GM19467 (cell line): ENCODE data around the gene OXGR1.
"Not testable (repeated sequence)": the region's sequence is repeated elsewhere in the genome, so short reads cannot be mapped to it uniquely, and the experiment has no call there.

Experiments used
- ATAC-seq: cut with Tn5 transposase; IDR thresholded peaks from one replicate; pipeline ENCODE4 v1.9.1; 2021; ENCODE audit warnings: mild to moderate bottlenecking, moderate library complexity; ENCODE audit not compliant: unreplicated experiment

OXGR1 gene

GRCh38 chr13:97005625-97006262 is 11.5 kb upstream of the OXGR1 start:
- ATAC-seq, result no peak

- no peak for ATAC-seq
Observed at GRCh38 chr13:97004886-97005285, 10.6 kb upstream of the OXGR1 start.

GRCh38 chr13:97004096-97004876 is 10.0 kb upstream of the OXGR1 start:
- ATAC-seq, result no peak

DNA sequence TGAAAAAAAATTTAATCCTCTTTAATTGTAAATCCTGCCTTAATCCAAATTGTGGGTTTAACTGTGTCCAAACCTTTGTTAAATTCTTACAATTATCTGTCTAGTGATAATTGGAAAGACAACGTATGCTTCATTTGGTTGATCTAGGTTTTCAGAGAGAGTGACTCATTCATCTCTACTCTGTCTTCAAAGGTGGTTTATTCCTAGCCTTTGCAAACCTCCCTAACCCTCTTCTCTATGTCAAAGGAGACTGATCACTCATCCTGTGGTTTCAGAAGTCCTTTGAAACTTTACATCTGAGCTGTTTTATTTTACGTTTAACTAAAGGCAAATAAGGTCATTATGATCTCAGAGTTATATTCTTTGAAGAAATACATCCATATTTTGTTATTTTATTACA is 8.8 kb upstream of the OXGR1 start:
- ATAC-seq, result no peak

- ATAC-seq, result no peak
Observed at GRCh38 chr13:97002581-97002980, 8.3 kb upstream of the OXGR1 start.

GRCh38 chr13:97001636-97002035 is 7.4 kb upstream of the OXGR1 start:
- no peak for ATAC-seq

GRCh38 chr13:97000295-97000925 is 6.1 kb upstream of the OXGR1 start:
- ATAC-seq, result no peak

GRCh38 chr13:96999091-96999490 is 4.8 kb upstream of the OXGR1 start:
- no peak for ATAC-seq

DNA sequence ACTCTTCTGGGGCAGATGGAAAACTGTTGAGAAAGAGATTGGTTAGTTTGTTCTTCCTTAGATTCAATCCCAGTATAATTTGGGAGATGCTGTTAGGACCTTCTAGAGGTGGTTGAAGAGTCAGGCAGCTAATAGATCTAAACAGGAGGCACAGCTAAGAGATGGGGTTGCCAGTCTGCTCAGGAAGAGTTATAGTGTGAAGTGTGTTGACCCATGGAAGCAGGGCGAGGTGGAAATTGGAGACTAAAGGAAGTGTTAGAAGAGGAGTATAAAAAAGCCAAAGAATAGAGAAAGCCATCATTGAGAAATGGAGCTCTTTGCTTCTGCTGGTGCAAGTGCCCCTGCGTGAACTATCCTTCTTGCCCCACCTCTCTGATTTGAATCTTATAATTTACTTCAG is 3.8 kb upstream of the OXGR1 start:
- ATAC-seq, result no peak

- ATAC-seq, result no peak
Observed at GRCh38 chr13:96996886-96997285, 2.6 kb upstream of the OXGR1 start.

- no peak for ATAC-seq
Observed at GRCh38 chr13:96996107-96996506, 1.8 kb upstream of the OXGR1 start.

GRCh38 chr13:96994858-96995243 is 575 bp upstream of the OXGR1 start:
- ATAC-seq, result no peak

GRCh38 chr13:96993634-96994016 is 651 bp downstream of the OXGR1 start:
- no peak for ATAC-seq

- ATAC-seq, result no peak
Observed at GRCh38 chr13:96992633-96993032, 1.6 kb downstream of the OXGR1 start.

- ATAC-seq, result no peak
Observed at GRCh38 chr13:96991072-96991471, 3.2 kb downstream of the OXGR1 start.

DNA sequence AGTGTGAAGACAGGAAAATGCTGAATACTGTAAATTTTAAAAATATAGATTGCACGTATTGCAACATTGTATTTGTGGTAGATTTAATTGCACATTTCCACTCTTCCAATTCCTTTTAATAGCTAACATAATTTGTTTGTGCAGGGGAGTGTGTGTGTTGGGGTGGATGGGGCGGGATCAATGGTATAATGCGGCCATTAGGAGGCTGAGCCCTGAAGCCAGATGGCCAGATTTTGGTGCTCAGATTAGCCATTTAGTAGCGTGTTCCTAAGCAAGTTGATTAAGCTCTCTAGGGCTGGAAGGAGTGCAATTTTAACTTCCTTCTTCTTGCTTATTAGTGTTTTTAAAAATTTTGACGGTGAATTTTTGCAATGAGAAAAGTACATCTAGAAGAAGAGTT is 5.8 kb downstream of the OXGR1 start:
- ATAC-seq, result no peak

DNA sequence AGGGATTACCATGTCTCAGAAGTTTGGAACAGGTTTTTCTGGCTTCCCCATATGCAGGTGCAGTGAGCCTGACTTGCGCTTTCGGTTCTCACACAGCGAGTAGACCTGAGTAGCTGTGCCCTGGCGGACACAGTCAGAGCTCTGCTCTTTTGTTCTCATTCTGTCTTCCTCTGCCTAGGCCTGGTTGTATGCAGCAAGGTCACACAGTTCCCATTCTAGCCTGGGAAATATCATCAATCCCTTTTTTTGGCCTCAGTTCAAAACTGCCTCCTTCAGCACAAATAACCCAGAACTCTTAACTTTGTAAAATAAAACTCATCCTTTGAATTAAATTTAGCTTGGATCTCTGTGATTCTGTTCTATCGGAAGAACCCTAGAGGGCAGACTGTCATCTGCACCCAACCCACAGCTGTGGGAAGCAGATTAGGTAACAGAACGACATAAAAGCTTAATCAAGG is 10.2 kb downstream of the OXGR1 start:
- ATAC-seq, result peak; percentile 100

GRCh38 chr13:96982672-96983071 is 11.6 kb downstream of the OXGR1 start:
- ATAC-seq, result no peak

- not testable (repeated sequence) for ATAC-seq
Observed at GRCh38 chr13:96979861-96980260, 14.4 kb downstream of the OXGR1 start.

DNA sequence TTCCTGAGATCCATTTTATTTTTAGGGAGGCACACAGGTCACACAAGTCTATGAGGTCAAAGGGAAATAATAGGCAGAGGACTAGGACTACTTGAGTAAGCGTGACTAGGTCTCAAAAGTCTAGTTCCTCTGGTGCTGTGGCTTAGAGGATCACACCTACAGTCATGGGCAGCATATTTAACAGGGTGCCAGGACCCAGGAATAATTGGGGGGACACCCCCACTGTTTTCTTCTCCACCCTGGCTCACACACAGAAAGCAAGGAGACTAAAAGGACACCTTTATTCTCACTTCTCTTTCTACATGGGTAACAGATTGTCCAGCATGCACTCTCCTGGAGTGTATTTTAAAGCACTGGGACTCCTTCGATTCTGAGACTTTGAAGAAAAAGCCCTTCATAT is 26.2 kb downstream of the OXGR1 start:
- no peak for ATAC-seq

- ATAC-seq, result no peak
Observed at GRCh38 chr13:96967248-96967745, 27.0 kb downstream of the OXGR1 start.
